ENCODE measurements around the gene TET3. TPM values are rescaled to one million over a fixed set of nuclear protein-coding genes. Genes with fewer than 3 reads are reported as not detected.

The TET3 gene
- total and polyA plus RNA-seq, 2 of the 8 experiments (the other 6 are each of a cell fraction or from before 2014, with no cell fraction given), result 4.5 to 21.1 TPM

- FAIRE-seq (no peak), DNase-seq (ENCODE audit: low read depth in 1 of 2, low spot score in 2 of 2) (no peak)
- Histone ChIP-seq H3K23me2 (ENCODE audit: low read depth, low read length) (no peaks in the 10 kb centered on the region; the same call in 1 of the 2 replicates), H3K4me2 (ENCODE audit: insufficient read depth in 1 of 2, low read depth in 2 of 2, low read length in 2 of 2) (no peak overlapping the region), H2BK15ac (ENCODE audit: low read length) (no peak overlapping the region), H3K4me1 (replicated peaks in 1 of 4; ENCODE audit: control insufficient read depth in 3 of 4, insufficient read depth in 4 of 4, low read length in 3 of 4) (peaks cover 4 to 16% (median 9%) of the 10 kb centered on the region in 4 experiments), H4K91ac (replicated peaks; ENCODE audit: insufficient read length, low read length) (no peak overlapping the region), H3K79me2 (ENCODE audit: control insufficient read depth in 1 of 2, insufficient read depth in 2 of 2, low read length in 2 of 2) (peaks cover 0 to 70% of the 10 kb centered on the region in 2 experiments; a peak in 2 of 4 replicates), H2AFZ (ENCODE audit: low read length) (no peak overlapping the region), H2BK5ac (ENCODE audit: low read depth, low read length) (no peak overlapping the region), H3K36me3 (ENCODE audit: control insufficient read depth in 2 of 4, insufficient read depth in 4 of 4, low read length in 3 of 4) (no peaks in the 10 kb centered on the region), H3K4ac (replicated peaks; ENCODE audit: insufficient read length, low read depth, low read length) (no peak overlapping the region), H2AK5ac (ENCODE audit: low read depth, low read length) (no peak overlapping the region; the same call in 1 of the 2 replicates), H3K4me3 (ENCODE audit: extremely low read depth in 1 of 4, insufficient read depth in 2 of 4, low read depth in 3 of 4, low read length in 4 of 4) (no peak overlapping the region), H3K27ac (ENCODE audit: low read depth, low read length) (no peak overlapping the region), H4K5ac (ENCODE audit: insufficient read length, low read depth, low read length) (no peak overlapping the region), H3K9me3 (ENCODE audit: insufficient read depth in 2 of 2, low read depth in 1 of 2, low read length in 1 of 2) (no peaks in the 10 kb centered on the region), H3K27me3 (replicated peaks in 1 of 4; ENCODE audit: control insufficient read depth in 3 of 4, extremely low read depth in 1 of 4, insufficient read depth in 3 of 4, low read length in 3 of 4) (no peaks in the 10 kb centered on the region), H2BK120ac (replicated peaks; ENCODE audit: low read depth, low read length) (no peak overlapping the region), H3K79me1 (ENCODE audit: low read depth, low read length) (peaks cover 14% of the 10 kb centered on the region), H4K8ac (ENCODE audit: extremely low read depth, insufficient read depth, low read length) (no peak overlapping the region), H3K56ac (replicated peaks; ENCODE audit: insufficient read length, low read depth, low read length) (no peak overlapping the region), H3K18ac (ENCODE audit: extremely low read depth, low read length) (no peak overlapping the region), H4K20me1 (replicated peaks in 1 of 2; ENCODE audit: control insufficient read depth in 1 of 2, insufficient read depth in 2 of 2, low read length in 2 of 2) (peaks cover 4 to 10% of the 10 kb centered on the region in 2 experiments), H2BK20ac (ENCODE audit: low read length) (no peak overlapping the region), H2BK12ac (ENCODE audit: low read depth, low read length) (no peak overlapping the region), H3K23ac (ENCODE audit: insufficient read length) (no peak overlapping the region), H3K9ac (replicated peaks in 1 of 4; ENCODE audit: extremely low read depth in 1 of 4, low read depth in 3 of 4, low read length in 3 of 4) (no peak overlapping the region), H3K14ac (ENCODE audit: insufficient read length) (no peak overlapping the region)
- POLR2A ChIA-PET (ENCODE audit: partially characterized antibody), result interaction anchor here (1.3 kb wide), 1 partner anchor 9 kb away, joined by 3 read pairs; no protein-coding TSS in a partner anchor
- WGBS, 2 experiments (ENCODE audit: extremely low coverage in 1 of 2, insufficient coverage in 1 of 2, insufficient read length in 1 of 2, insufficient replicate concordance in 2 of 2, low coverage in 1 of 2, low lambda C conversion rate in 2 of 2, missing lambda C conversion rate in 1 of 2), result 90% methylated on average over 5 of the region's 5 CpGs; no CpG with 5 or more reads in 1 of the 2 experiments
- CTCF ChIA-PET (ENCODE audit: partially characterized antibody), result interaction anchor here (1.1 to 2.3 kb wide), 2 partner anchors 59 to 72 kb away, joined by 3 to 6 read pairs; no protein-coding TSS in a partner anchor
- no peak for TF ChIP-seq TBP (IDR thresholded peaks at IDR 0.05; ENCODE audit: low read depth, low read length)
- TF ChIP-seq TEAD4 (IDR thresholded peaks at IDR 0.05; ENCODE audit: low read depth, low read length), result no peak
- no peak for TF ChIP-seq RAD21 (IDR thresholded peaks at IDR 0.05 in 1 of 2, conservative IDR thresholded peaks at IDR 0.05 in 1 of 2; ENCODE audit: low read depth in 2 of 2, low read length in 2 of 2)
- no peak for TF ChIP-seq CTCF (IDR thresholded peaks at IDR 0.05; ENCODE audit: control extremely low read depth in 1 of 3, insufficient read depth in 1 of 3, low read depth in 1 of 3, low read length in 3 of 3)
- no peak for TF ChIP-seq BCL11A (IDR thresholded peaks at IDR 0.05; ENCODE audit: low read depth in 2 of 2, low read length in 2 of 2)
- TF ChIP-seq CTBP2 (IDR thresholded peaks at IDR 0.05; ENCODE audit: borderline replicate concordance, insufficient read depth, insufficient read length, low read length), result no peak
- no peak for TF ChIP-seq MAFK (IDR thresholded peaks at IDR 0.05; ENCODE audit: low read depth, low read length)
- TF ChIP-seq SIN3A (conservative IDR thresholded peaks at IDR 0.05 in 1 of 2, IDR thresholded peaks at IDR 0.05 in 1 of 2; ENCODE audit: low read depth in 1 of 2, low read length in 2 of 2), result no peak
- TF ChIP-seq GABPA (IDR thresholded peaks at IDR 0.05; ENCODE audit: borderline replicate concordance, insufficient read depth, low read length), result no peak
- no peak for TF ChIP-seq PHF8 (conservative IDR thresholded peaks at IDR 0.05; ENCODE audit: low read depth, low read length)
Observed at GRCh38 chr2:74021407-74021755, 36.7 kb downstream of the TET3 start.

Data from H1 (cell line).